HEK293 (cell line): ENCODE results near the gene VEZF1.

Experiments
- IKZF3 ChIP-seq: fragments of 450-650 bp; IDR thresholded peaks from 2 replicates; pipeline ENCODE4 v1.5.0; 2018; ENCODE audit warnings: missing biosample characterization, mild to moderate bottlenecking, missing genetic modification characterization, moderate library complexity
- PRDM4 ChIP-seq: fragments of 450-650 bp; formaldehyde crosslinking; IDR thresholded peaks from 2 replicates; pipeline ENCODE4 v1.5.1; 2017; ENCODE audit warnings: missing biosample characterization, missing genetic modification characterization
- PRDM6 ChIP-seq: fragments of 450-650 bp; formaldehyde crosslinking; IDR thresholded peaks from 2 replicates; pipeline ENCODE4 v1.5.1; 2017; ENCODE audit warnings: missing biosample characterization, missing genetic modification characterization
- TRIM28 ChIP-seq: IDR thresholded peaks from 2 replicates; pipeline ENCODE4 v1.6.1; 2011; ENCODE audit warnings: low read length, control low read depth, borderline replicate concordance
- ZNF112 ChIP-seq: fragments of 450-650 bp; formaldehyde crosslinking; IDR thresholded peaks from 2 replicates; pipeline ENCODE4 v1.5.0; 2017; ENCODE audit warnings: missing biosample characterization, missing genetic modification characterization
- ZNF114 ChIP-seq: fragments of 450-650 bp; formaldehyde crosslinking; IDR thresholded peaks from 2 replicates; pipeline ENCODE4 v1.5.0; 2017; ENCODE audit warnings: missing biosample characterization, missing genetic modification characterization
- ZNF132 ChIP-seq: fragments of 450-650 bp; formaldehyde crosslinking; IDR thresholded peaks from 2 replicates; pipeline ENCODE4 v1.5.1; 2017; ENCODE audit warnings: missing biosample characterization, missing genetic modification characterization, borderline replicate concordance
- ZNF19 ChIP-seq: fragments of 450-650 bp; formaldehyde crosslinking; IDR thresholded peaks from 2 replicates; pipeline ENCODE4; 2016; ENCODE audit warnings: missing biosample characterization, missing genetic modification characterization, low read depth
- ZNF23 ChIP-seq: fragments of 450-650 bp; formaldehyde crosslinking; IDR thresholded peaks from 2 replicates; pipeline ENCODE4 v1.5.1; 2016; ENCODE audit warnings: missing biosample characterization, missing genetic modification characterization, borderline replicate concordance
- ZNF274 ChIP-seq, 2 experiments: fragments of 200-500 bp in 1 of 2; fragments of 450-650 bp in 1 of 2; sonication (Bioruptor generic) in 1 of 2; formaldehyde crosslinking in 1 of 2; IDR thresholded peaks; 2 replicates each; pipeline versions ENCODE4 v1.5.1 to v1.6.1; 2014 to 2016; ENCODE audit warnings: borderline replicate concordance in 1 of 2, inconsistent platforms in 1 of 2, low read length in 1 of 2, missing biosample characterization in 1 of 2, missing genetic modification characterization in 1 of 2
- ZNF530 ChIP-seq: fragments of 450-650 bp; formaldehyde crosslinking; IDR thresholded peaks from 2 replicates; pipeline ENCODE4 v1.5.1; 2016; ENCODE audit warnings: low read depth, missing biosample characterization, missing genetic modification characterization
- ZNF596 ChIP-seq: fragments of 450-650 bp; IDR thresholded peaks from 2 replicates; pipeline ENCODE4 v1.5.0; 2018; ENCODE audit warnings: missing biosample characterization, mild to moderate bottlenecking, missing genetic modification characterization, moderate library complexity
- ZNF830 ChIP-seq: fragments of 450-650 bp; IDR thresholded peaks from 2 replicates; pipeline ENCODE4 v1.5.0; 2018; ENCODE audit warnings: missing biosample characterization, missing genetic modification characterization, low read depth, mild to moderate bottlenecking, moderate library complexity
- ZSCAN30 ChIP-seq: fragments of 450-650 bp; IDR thresholded peaks from 2 replicates; pipeline ENCODE4 v1.5.1; 2018; ENCODE audit warnings: missing biosample characterization, mild to moderate bottlenecking, missing genetic modification characterization, moderate library complexity
- TF ChIP-seq, protein P1 (sequence below): fragments of 450-650 bp; formaldehyde crosslinking; IDR thresholded peaks from 2 replicates; pipeline ENCODE4 v1.5.1; 2016; ENCODE audit warnings: missing biosample characterization, missing genetic modification characterization
- TF ChIP-seq, protein P2 (sequence below): fragments of 450-650 bp; formaldehyde crosslinking; IDR thresholded peaks from 2 replicates; pipeline ENCODE4 v1.5.0; 2017; ENCODE audit warnings: missing biosample characterization, missing genetic modification characterization, borderline replicate concordance
- TF ChIP-seq, protein P3 (sequence below): fragments of 450-650 bp; formaldehyde crosslinking; IDR thresholded peaks from 2 replicates; pipeline ENCODE4 v1.5.1; 2016; ENCODE audit warnings: missing biosample characterization, missing genetic modification characterization

Gene VEZF1

GRCh38 chr17:57995076-57995956, 7.3 kb upstream of the VEZF1 start (continued):
- no peak for TF ChIP-seq ZNF132 (tag by site-specific recombination)
- TF ChIP-seq ZNF19 (tag by site-specific recombination): no peak
- no peak for TF ChIP-seq ZNF596
- TF ChIP-seq, protein P1, sequence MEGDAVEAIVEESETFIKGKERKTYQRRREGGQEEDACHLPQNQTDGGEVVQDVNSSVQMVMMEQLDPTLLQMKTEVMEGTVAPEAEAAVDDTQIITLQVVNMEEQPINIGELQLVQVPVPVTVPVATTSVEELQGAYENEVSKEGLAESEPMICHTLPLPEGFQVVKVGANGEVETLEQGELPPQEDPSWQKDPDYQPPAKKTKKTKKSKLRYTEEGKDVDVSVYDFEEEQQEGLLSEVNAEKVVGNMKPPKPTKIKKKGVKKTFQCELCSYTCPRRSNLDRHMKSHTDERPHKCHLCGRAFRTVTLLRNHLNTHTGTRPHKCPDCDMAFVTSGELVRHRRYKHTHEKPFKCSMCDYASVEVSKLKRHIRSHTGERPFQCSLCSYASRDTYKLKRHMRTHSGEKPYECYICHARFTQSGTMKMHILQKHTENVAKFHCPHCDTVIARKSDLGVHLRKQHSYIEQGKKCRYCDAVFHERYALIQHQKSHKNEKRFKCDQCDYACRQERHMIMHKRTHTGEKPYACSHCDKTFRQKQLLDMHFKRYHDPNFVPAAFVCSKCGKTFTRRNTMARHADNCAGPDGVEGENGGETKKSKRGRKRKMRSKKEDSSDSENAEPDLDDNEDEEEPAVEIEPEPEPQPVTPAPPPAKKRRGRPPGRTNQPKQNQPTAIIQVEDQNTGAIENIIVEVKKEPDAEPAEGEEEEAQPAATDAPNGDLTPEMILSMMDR: peak; percentile 55
- no peak for TF ChIP-seq PRDM4 (tag by site-specific recombination)
- peak; percentile 38; the same call in 1 of the 2 replicates for TF ChIP-seq ZSCAN30 (tag by site-specific recombination)
- TF ChIP-seq, protein P2, sequence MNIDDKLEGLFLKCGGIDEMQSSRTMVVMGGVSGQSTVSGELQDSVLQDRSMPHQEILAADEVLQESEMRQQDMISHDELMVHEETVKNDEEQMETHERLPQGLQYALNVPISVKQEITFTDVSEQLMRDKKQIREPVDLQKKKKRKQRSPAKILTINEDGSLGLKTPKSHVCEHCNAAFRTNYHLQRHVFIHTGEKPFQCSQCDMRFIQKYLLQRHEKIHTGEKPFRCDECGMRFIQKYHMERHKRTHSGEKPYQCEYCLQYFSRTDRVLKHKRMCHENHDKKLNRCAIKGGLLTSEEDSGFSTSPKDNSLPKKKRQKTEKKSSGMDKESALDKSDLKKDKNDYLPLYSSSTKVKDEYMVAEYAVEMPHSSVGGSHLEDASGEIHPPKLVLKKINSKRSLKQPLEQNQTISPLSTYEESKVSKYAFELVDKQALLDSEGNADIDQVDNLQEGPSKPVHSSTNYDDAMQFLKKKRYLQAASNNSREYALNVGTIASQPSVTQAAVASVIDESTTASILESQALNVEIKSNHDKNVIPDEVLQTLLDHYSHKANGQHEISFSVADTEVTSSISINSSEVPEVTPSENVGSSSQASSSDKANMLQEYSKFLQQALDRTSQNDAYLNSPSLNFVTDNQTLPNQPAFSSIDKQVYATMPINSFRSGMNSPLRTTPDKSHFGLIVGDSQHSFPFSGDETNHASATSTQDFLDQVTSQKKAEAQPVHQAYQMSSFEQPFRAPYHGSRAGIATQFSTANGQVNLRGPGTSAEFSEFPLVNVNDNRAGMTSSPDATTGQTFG (tag by site-specific recombination): no peak
- TF ChIP-seq ZNF830: no peak
- no peak for TF ChIP-seq TRIM28
- TF ChIP-seq, protein P3, sequence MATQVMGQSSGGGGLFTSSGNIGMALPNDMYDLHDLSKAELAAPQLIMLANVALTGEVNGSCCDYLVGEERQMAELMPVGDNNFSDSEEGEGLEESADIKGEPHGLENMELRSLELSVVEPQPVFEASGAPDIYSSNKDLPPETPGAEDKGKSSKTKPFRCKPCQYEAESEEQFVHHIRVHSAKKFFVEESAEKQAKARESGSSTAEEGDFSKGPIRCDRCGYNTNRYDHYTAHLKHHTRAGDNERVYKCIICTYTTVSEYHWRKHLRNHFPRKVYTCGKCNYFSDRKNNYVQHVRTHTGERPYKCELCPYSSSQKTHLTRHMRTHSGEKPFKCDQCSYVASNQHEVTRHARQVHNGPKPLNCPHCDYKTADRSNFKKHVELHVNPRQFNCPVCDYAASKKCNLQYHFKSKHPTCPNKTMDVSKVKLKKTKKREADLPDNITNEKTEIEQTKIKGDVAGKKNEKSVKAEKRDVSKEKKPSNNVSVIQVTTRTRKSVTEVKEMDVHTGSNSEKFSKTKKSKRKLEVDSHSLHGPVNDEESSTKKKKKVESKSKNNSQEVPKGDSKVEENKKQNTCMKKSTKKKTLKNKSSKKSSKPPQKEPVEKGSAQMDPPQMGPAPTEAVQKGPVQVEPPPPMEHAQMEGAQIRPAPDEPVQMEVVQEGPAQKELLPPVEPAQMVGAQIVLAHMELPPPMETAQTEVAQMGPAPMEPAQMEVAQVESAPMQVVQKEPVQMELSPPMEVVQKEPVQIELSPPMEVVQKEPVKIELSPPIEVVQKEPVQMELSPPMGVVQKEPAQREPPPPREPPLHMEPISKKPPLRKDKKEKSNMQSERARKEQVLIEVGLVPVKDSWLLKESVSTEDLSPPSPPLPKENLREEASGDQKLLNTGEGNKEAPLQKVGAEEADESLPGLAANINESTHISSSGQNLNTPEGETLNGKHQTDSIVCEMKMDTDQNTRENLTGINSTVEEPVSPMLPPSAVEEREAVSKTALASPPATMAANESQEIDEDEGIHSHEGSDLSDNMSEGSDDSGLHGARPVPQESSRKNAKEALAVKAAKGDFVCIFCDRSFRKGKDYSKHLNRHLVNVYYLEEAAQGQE (tag by site-specific recombination): no peak
- no peak for TF ChIP-seq ZNF530 (tag by site-specific recombination)
- no peak for TF ChIP-seq ZNF112 (tag by site-specific recombination)
- peak; percentile 32; the same call in 1 of the 2 replicates for TF ChIP-seq IKZF3
- TF ChIP-seq ZNF274 (IDR thresholded peaks at IDR 0.05; ENCODE audit: low read length): no peak
- no peak for TF ChIP-seq ZNF274 (tag by site-specific recombination; IDR thresholded peaks at IDR 0.05; ENCODE audit: borderline replicate concordance)
- peak; percentile 63 for TF ChIP-seq PRDM6 (tag by site-specific recombination)
- no peak for TF ChIP-seq ZNF114 (tag by site-specific recombination)
- no peak for TF ChIP-seq ZNF23 (tag by site-specific recombination)
